Breast epithelium (tissue), 4 donors: Measurements from ENCODE around the gene VCL. TPM values are rescaled to one million over a fixed set of nuclear protein-coding genes. Genes with fewer than 3 reads are reported as not detected.

ENCODE experiments used
- DNase-seq, 2 donors: peaks; one replicate each; pipeline ENCODE4 v3.0.0-alpha.2; 2019; ENCODE audit warnings: low spot score in 2 of 2
- H3K27ac ChIP-seq, 2 donors: fragments of 200-600 bp; sonication (generic) in 1 of 2; one replicate each; pipeline ENCODE4 v1.5.1; 2016 to 2019; ENCODE audit warnings: mild to moderate bottlenecking in 1 of 2
- H3K27me3 ChIP-seq, 2 donors: fragments of 200-600 bp; sonication (generic) in 1 of 2; one replicate each; pipeline versions ENCODE4 v1.5.1 to v1.6.0; 2017 to 2019; ENCODE audit warnings: control low read depth in 1 of 2, mild to moderate bottlenecking in 1 of 2
- H3K36me3 ChIP-seq: fragments of 200-600 bp; one replicate; pipeline ENCODE4 v1.5.1; 2019
- H3K4me1 ChIP-seq, 2 donors: fragments of 200-600 bp; sonication (generic); one replicate each; pipeline ENCODE4 v1.5.1; 2016 to 2019; ENCODE audit warnings: control low read depth in 1 of 2
- H3K4me3 ChIP-seq, 3 donors: fragments of 200-600 bp; sonication (generic); 1 replicate in 2 of 3; 2 replicates in 1 of 3; pipeline ENCODE4 v1.5.1; 2016 to 2019; ENCODE audit warnings: mild to moderate bottlenecking in 3 of 3, moderate library complexity in 2 of 3
- H3K9me3 ChIP-seq, 2 donors: fragments of 200-600 bp; sonication (generic) in 1 of 2; one replicate each; pipeline ENCODE4 v1.5.1; 2016 to 2019; ENCODE audit warnings: control low read depth in 1 of 2
- CTCF ChIP-seq, 3 donors: fragments of 450-650 bp; IDR thresholded peaks; one replicate each; pipeline ENCODE4 v1.5.1; 2016 to 2017; ENCODE audit warnings: antibody characterized with exemption in 3 of 3, mild to moderate bottlenecking in 3 of 3, moderate library complexity in 3 of 3
- POLR2A ChIP-seq: fragments of 450-650 bp; IDR thresholded peaks from one replicate; pipeline ENCODE4 v1.6.1; 2016; ENCODE audit warnings: antibody characterized with exemption, mild to moderate bottlenecking, moderate library complexity
- POLR2AphosphoS5 ChIP-seq, 3 donors: sonication (generic); formaldehyde crosslinking; IDR thresholded peaks; one replicate each; pipeline ENCODE4 v1.6.1; 2017; ENCODE audit warnings: antibody characterized with exemption in 3 of 3
- intact Hi-C: fragments of 100-400 bp; cut with DNase I; formaldehyde crosslinking; loops from one replicate; pipeline ENCODE4 v1.15.1; 2023; ENCODE audit warnings: low total_unique reads
- total RNA-seq, 3 donors: library from RNA; depleted of rRNA; stranded (reverse); fragments of >200 nt; gene quantifications; one replicate each; pipeline ENCODE4 v1.1.0, GENCODE V29; 2016

VCL gene
- total RNA-seq, 3 donors from 2014 or later = 73.1 to 95.0 (median 77.6) TPM

- H3K27me3 ChIP-seq = no peaks in the 10 kb centered on the region
- no peak for DNase-seq
- H3K36me3 ChIP-seq = no peaks in the 10 kb centered on the region
- peak overlapping the region in 1 of 2 donors; percentile 53 for H3K27ac ChIP-seq
- H3K4me3 ChIP-seq = no peak overlapping the region
- H3K9me3 ChIP-seq = no peaks in the 10 kb centered on the region
- TF ChIP-seq POLR2AphosphoS5 (IDR thresholded peaks at IDR 0.05) (no peak), POLR2A (no peak), CTCF (IDR thresholded peaks at IDR 0.05) (no peak)
- H3K4me1 ChIP-seq = no peaks in the 10 kb centered on the region
- intact Hi-C loops = no loop called here
These were observed 49.4 kb downstream of the VCL start for GRCh38 chr10:74047304-74047703.

GRCh38 chr10:74047871-74048270, 50.0 kb downstream of the VCL start:
- no peaks in the 10 kb centered on the region for H3K36me3 ChIP-seq
- DNase-seq = no peak
- no peaks in the 10 kb centered on the region for H3K27me3 ChIP-seq
- no peaks in the 10 kb centered on the region for H3K4me1 ChIP-seq
- no peak overlapping the region for H3K4me3 ChIP-seq
- H3K9me3 ChIP-seq = no peaks in the 10 kb centered on the region
- intact Hi-C loops = no loop called here
- TF ChIP-seq POLR2A = no peak
- TF ChIP-seq POLR2AphosphoS5 (IDR thresholded peaks at IDR 0.05) = no peak
- no peak for TF ChIP-seq CTCF (IDR thresholded peaks at IDR 0.05)
- H3K27ac ChIP-seq = peak overlapping the region in 1 of 2 donors; percentile 70

GRCh38 chr10:74048433-74048832, 50.5 kb downstream of the VCL start:
- Histone ChIP-seq H3K27me3 (no peaks in the 10 kb centered on the region), H3K27ac (no peak overlapping the region), H3K4me1 (no peaks in the 10 kb centered on the region), H3K4me3 (no peak overlapping the region), H3K9me3 (no peaks in the 10 kb centered on the region), H3K36me3 (no peaks in the 10 kb centered on the region)
- intact Hi-C loops = no loop called here
- no peak for DNase-seq
- TF ChIP-seq POLR2A (no peak), CTCF (IDR thresholded peaks at IDR 0.05) (no peak), POLR2AphosphoS5 (IDR thresholded peaks at IDR 0.05) (no peak)

GRCh38 chr10:74049955-74050354, 52.0 kb downstream of the VCL start:
- Histone ChIP-seq H3K27me3 (no peaks in the 10 kb centered on the region), H3K36me3 (no peaks in the 10 kb centered on the region), H3K27ac (peak overlapping the region in 1 of 2 donors; percentile 4), H3K4me3 (no peak overlapping the region), H3K9me3 (no peaks in the 10 kb centered on the region), H3K4me1 (no peaks in the 10 kb centered on the region)
- TF ChIP-seq POLR2A (no peak), POLR2AphosphoS5 (IDR thresholded peaks at IDR 0.05) (no peak), CTCF (IDR thresholded peaks at IDR 0.05) (no peak)
- intact Hi-C loops = no loop called here
- DNase-seq = no peak

- Histone ChIP-seq H3K4me1 (no peaks in the 10 kb centered on the region), H3K36me3 (no peaks in the 10 kb centered on the region), H3K27ac (no peak overlapping the region), H3K4me3 (no peak overlapping the region), H3K27me3 (no peaks in the 10 kb centered on the region), H3K9me3 (no peaks in the 10 kb centered on the region)
- no peak for DNase-seq
- TF ChIP-seq POLR2A (no peak), CTCF (IDR thresholded peaks at IDR 0.05) (no peak), POLR2AphosphoS5 (IDR thresholded peaks at IDR 0.05) (no peak)
- intact Hi-C loops = no loop called here
These were observed 52.7 kb downstream of the VCL start for GRCh38 chr10:74050653-74051052.
